Nephron progenitor cell (in vitro differentiated cells): ENCODE measurements around the gene HSBP1.
A peak's percentile ranks its signal among the peaks of the same experiment; 100 is the strongest.

Experiments used
- DNase-seq: peaks from one replicate; pipeline ENCODE4 v3.0.0; 2021
- H3K27ac Mint-ChIP-seq: 2 replicates; pipeline ENCODE4 v1.8.0; 2021; ENCODE audit warnings: mild to moderate bottlenecking, moderate library complexity, mixed read lengths
- H3K27me3 Mint-ChIP-seq: 2 replicates; pipeline ENCODE4 v1.8.0; 2021; ENCODE audit warnings: mild to moderate bottlenecking, low read depth, mixed read lengths; ENCODE audit not compliant: poor library complexity
- H3K36me3 Mint-ChIP-seq: 2 replicates; pipeline ENCODE4 v1.8.0; 2021; ENCODE audit warnings: low read depth, mixed read lengths
- H3K4me1 Mint-ChIP-seq: 2 replicates; pipeline ENCODE4 v1.8.0; 2021; ENCODE audit warnings: mixed read lengths
- H3K4me3 Mint-ChIP-seq: 2 replicates; pipeline ENCODE4 v1.8.0; 2021; ENCODE audit warnings: mild to moderate bottlenecking, moderate library complexity, mixed read lengths
- H3K9me3 Mint-ChIP-seq: 2 replicates; pipeline ENCODE4 v1.8.0; 2021; ENCODE audit warnings: mild to moderate bottlenecking, moderate library complexity, mixed read lengths
- TF ChIP-seq, protein P1 (sequence below): fragments of 200-600 bp; sonication (generic); IDR thresholded peaks from 2 replicates; pipeline ENCODE4 v1.5.0; 2021; ENCODE audit warnings: antibody characterized with exemption

The HSBP1 gene

DNA sequence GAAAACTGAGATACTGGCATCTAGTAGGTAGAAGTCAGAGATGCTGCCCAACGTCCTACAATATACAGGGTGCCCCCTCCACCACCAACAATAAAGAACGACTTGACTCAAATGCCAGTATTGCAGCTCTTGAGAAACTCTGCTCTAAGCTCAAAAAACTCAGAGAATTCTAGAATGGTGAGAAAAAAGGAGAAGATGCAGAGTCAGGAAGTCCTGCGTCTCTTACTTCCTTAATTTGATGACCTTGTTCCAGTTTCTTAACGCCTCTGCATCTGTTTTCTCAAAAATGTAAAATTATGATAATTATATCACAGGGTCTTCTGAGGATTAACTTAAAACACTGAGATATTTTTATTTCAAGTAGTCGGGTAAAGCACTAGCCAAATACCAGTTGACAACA lies 1.7 kb upstream of the HSBP1 start:
- peaks cover 35% of the 10 kb centered on the region for H3K4me1 Mint-ChIP-seq
- TF ChIP-seq, protein P1, sequence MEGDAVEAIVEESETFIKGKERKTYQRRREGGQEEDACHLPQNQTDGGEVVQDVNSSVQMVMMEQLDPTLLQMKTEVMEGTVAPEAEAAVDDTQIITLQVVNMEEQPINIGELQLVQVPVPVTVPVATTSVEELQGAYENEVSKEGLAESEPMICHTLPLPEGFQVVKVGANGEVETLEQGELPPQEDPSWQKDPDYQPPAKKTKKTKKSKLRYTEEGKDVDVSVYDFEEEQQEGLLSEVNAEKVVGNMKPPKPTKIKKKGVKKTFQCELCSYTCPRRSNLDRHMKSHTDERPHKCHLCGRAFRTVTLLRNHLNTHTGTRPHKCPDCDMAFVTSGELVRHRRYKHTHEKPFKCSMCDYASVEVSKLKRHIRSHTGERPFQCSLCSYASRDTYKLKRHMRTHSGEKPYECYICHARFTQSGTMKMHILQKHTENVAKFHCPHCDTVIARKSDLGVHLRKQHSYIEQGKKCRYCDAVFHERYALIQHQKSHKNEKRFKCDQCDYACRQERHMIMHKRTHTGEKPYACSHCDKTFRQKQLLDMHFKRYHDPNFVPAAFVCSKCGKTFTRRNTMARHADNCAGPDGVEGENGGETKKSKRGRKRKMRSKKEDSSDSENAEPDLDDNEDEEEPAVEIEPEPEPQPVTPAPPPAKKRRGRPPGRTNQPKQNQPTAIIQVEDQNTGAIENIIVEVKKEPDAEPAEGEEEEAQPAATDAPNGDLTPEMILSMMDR: no peak
- H3K9me3 Mint-ChIP-seq: no peaks in the 10 kb centered on the region
- H3K36me3 Mint-ChIP-seq: peaks cover 11% of the 10 kb centered on the region
- H3K4me3 Mint-ChIP-seq: no peak overlapping the region
- H3K27ac Mint-ChIP-seq: no peak overlapping the region
- peaks cover 8% of the 10 kb centered on the region for H3K27me3 Mint-ChIP-seq
- no peak for DNase-seq

DNA sequence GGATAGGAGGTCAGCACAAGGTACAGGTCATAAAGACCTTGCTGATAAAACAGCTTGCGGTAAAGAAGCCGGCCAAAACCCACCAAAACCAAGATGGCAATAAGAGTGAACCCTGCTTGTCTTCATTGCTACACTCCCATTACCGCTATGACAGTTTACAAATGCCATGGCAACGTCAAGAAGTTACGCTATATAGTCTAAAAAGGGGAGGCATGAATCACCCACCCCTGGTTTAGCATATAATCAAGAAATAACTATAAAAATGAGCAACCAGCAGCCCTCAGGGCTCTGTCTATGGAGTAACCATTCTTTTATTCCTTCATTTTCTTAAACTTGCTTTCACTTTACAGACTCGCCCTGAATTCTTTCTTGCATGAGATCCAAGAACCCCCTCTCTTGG lies 1.0 kb upstream of the HSBP1 start:
- H3K27me3 Mint-ChIP-seq: peaks cover 8% of the 10 kb centered on the region
- no peak overlapping the region for H3K4me3 Mint-ChIP-seq
- DNase-seq: no peak
- H3K4me1 Mint-ChIP-seq: peaks cover 36% of the 10 kb centered on the region
- no peaks in the 10 kb centered on the region for H3K9me3 Mint-ChIP-seq
- TF ChIP-seq, protein P1: no peak
- H3K36me3 Mint-ChIP-seq: peaks cover 18% of the 10 kb centered on the region
- no peak overlapping the region for H3K27ac Mint-ChIP-seq

- H3K27ac Mint-ChIP-seq: no peak overlapping the region
- peak overlapping the region; percentile 96 for H3K4me3 Mint-ChIP-seq
- peaks cover 36% of the 10 kb centered on the region for H3K4me1 Mint-ChIP-seq
- peaks cover 24% of the 10 kb centered on the region for H3K36me3 Mint-ChIP-seq
- H3K9me3 Mint-ChIP-seq: no peaks in the 10 kb centered on the region
- peaks cover 8% of the 10 kb centered on the region for H3K27me3 Mint-ChIP-seq
- DNase-seq: no peak
- TF ChIP-seq, protein P1: no peak
Observed at GRCh38 chr16:83807327-83807709, 460 bp upstream of the HSBP1 start.

- H3K4me1 Mint-ChIP-seq: peaks cover 36% of the 10 kb centered on the region
- peaks cover 35% of the 10 kb centered on the region for H3K36me3 Mint-ChIP-seq
- H3K4me3 Mint-ChIP-seq: peak overlapping the region; percentile 96
- no peaks in the 10 kb centered on the region for H3K9me3 Mint-ChIP-seq
- TF ChIP-seq, protein P1: no peak
- DNase-seq: no peak
- H3K27ac Mint-ChIP-seq: peak overlapping the region; percentile 94
- peaks cover 8% of the 10 kb centered on the region for H3K27me3 Mint-ChIP-seq
Observed at GRCh38 chr16:83808573-83809014, 816 bp downstream of the HSBP1 start.

DNA sequence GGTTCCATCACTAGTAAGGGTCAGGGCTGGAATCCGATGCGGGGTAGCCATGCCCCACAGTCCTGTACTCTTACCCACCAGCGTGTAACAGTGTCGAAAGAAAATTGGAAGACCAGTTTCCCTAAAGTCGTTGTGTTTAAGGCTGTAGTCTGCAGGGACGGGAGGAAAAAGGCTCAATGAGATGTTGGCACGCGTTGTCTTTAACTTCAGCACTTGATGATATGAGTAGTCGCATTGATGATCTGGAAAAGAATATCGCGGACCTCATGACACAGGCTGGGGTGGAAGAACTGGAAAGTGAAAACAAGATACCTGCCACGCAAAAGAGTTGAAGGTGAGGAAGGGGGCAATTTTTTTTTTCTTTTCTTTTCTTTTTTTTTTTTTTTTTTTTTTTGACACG lies 1.3 kb downstream of the HSBP1 start:
- peaks cover 35% of the 10 kb centered on the region for H3K36me3 Mint-ChIP-seq
- peaks cover 8% of the 10 kb centered on the region for H3K27me3 Mint-ChIP-seq
- H3K27ac Mint-ChIP-seq: peak overlapping the region; percentile 94
- no peaks in the 10 kb centered on the region for H3K9me3 Mint-ChIP-seq
- H3K4me3 Mint-ChIP-seq: peak overlapping the region; percentile 96
- peaks cover 36% of the 10 kb centered on the region for H3K4me1 Mint-ChIP-seq
- no peak for DNase-seq
- TF ChIP-seq, protein P1: no peak

DNA sequence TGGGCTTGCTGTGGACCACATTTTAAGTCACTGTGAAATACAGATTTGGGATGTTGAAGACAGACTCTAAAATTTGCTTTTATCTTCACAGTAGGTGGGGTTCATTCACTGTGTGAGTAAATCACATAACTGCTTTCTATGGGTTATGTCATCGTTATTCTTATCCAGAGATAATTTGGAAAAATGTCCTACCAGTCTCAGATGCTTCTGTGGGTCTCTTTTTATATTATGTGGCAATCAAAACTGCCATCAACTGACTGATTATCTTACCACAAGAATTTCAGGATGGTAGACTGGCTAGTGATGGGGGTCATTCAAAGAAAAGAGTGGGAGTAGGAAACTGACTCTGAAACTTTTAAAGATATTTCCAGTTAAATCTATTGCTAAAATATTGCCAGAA lies 3.1 kb downstream of the HSBP1 start:
- H3K27me3 Mint-ChIP-seq: peaks cover 8% of the 10 kb centered on the region
- no peak overlapping the region for H3K27ac Mint-ChIP-seq
- TF ChIP-seq, protein P1: no peak
- no peaks in the 10 kb centered on the region for H3K9me3 Mint-ChIP-seq
- no peak overlapping the region for H3K4me3 Mint-ChIP-seq
- peaks cover 49% of the 10 kb centered on the region for H3K4me1 Mint-ChIP-seq
- peaks cover 35% of the 10 kb centered on the region for H3K36me3 Mint-ChIP-seq
- no peak for DNase-seq
